Measurements from ENCODE around the gene ANKRD9. TPM values are rescaled to one million over a fixed set of nuclear protein-coding genes. Genes with fewer than 3 reads are reported as not detected.

ANKRD9 gene
- total RNA-seq, 1 experiment from 2014 or later = 29.8 TPM

- Mint-ChIP-seq H3K27me3 (ENCODE audit: low read depth) (no peaks in the 10 kb centered on the region), H3K36me3 (ENCODE audit: insufficient read depth in 1 of 3, low read depth in 3 of 3) (peaks cover 0 to 2% (median 0%) of the 10 kb centered on the region in 3 experiments; a peak in 3 of 7 replicates), H3K4me1 (no peaks in the 10 kb centered on the region), H3K27ac (no peak overlapping the region), H3K9me3 (no peaks in the 10 kb centered on the region), H3K4me3 (no peak overlapping the region)
- H2AK5ac ChIP-seq (ENCODE audit: insufficient read length, low read length) = no peak overlapping the region
- no peak overlapping the region for H3K14ac ChIP-seq (ENCODE audit: insufficient read depth, low read length)
- H3K56ac ChIP-seq (ENCODE audit: insufficient read length, low read depth, low read length) = no peak overlapping the region
- no peak overlapping the region for H2BK20ac ChIP-seq (ENCODE audit: low read depth, low read length, poor library complexity, severe bottlenecking)
- H3K23me2 ChIP-seq (ENCODE audit: insufficient read length, low read depth, low read length, poor library complexity, severe bottlenecking) = no peaks in the 10 kb centered on the region
- no peak overlapping the region for H3K18ac ChIP-seq (ENCODE audit: insufficient read length, low read depth, low read length)
- H3K9ac ChIP-seq (ENCODE audit: extremely low read depth, insufficient read length, low read length) = no peak overlapping the region
- H3K4me2 ChIP-seq (ENCODE audit: insufficient read depth, insufficient read length, low read length) = no peak overlapping the region
- H3K27me3 ChIP-seq (ENCODE audit: insufficient read depth, low read length) = no peaks in the 10 kb centered on the region
- no peaks in the 10 kb centered on the region for H3K9me3 ChIP-seq (ENCODE audit: control insufficient read depth, low read depth, low read length)
- H4K8ac ChIP-seq (replicated peaks; ENCODE audit: insufficient read length, low read depth, low read length) = no peak overlapping the region
- H4K91ac ChIP-seq (ENCODE audit: insufficient read length, low read depth, low read length) = no peak overlapping the region
- no peak overlapping the region for H3K27ac ChIP-seq (ENCODE audit: insufficient read length, low read depth, low read length)
- H4K5ac ChIP-seq (ENCODE audit: insufficient read length, low read depth, low read length) = no peak overlapping the region
- no peaks in the 10 kb centered on the region for H3K79me1 ChIP-seq (ENCODE audit: insufficient read depth, low read depth, low read length, poor library complexity, severe bottlenecking)
- no peak overlapping the region for H3T11ph ChIP-seq (ENCODE audit: low read length)
- no peak overlapping the region for H2BK120ac ChIP-seq (ENCODE audit: low read depth, low read length, poor library complexity, severe bottlenecking)
- no CpG with 5 or more reads among the region's 9 CpGs for WGBS (ENCODE audit: extremely low coverage, insufficient read length, low lambda C conversion rate)
- DNase-seq = no peak
- no peak overlapping the region for H3K23ac ChIP-seq (ENCODE audit: insufficient read length, low read depth, low read length)
- no peaks in the 10 kb centered on the region for H3K4me1 ChIP-seq (ENCODE audit: insufficient read depth, low read length)
- H3K79me2 ChIP-seq (ENCODE audit: insufficient read depth, low read length) = no peaks in the 10 kb centered on the region
- TF ChIP-seq CTCF (conservative IDR thresholded peaks at IDR 0.05) = no peak
- no peak overlapping the region; the same call in 1 of the 2 replicates for H2BK15ac ChIP-seq (ENCODE audit: low read depth, low read length)
- H2BK5ac ChIP-seq (ENCODE audit: insufficient read length, low read length) = no peak overlapping the region
- no peak overlapping the region for H3K4ac ChIP-seq (ENCODE audit: low read depth, low read length)
- H4K20me1 ChIP-seq (ENCODE audit: control insufficient read depth, insufficient read depth, insufficient read length) = no peaks in the 10 kb centered on the region
- no peak overlapping the region for H2BK12ac ChIP-seq (ENCODE audit: insufficient read length, low read depth, low read length)
- H2AFZ ChIP-seq (ENCODE audit: low read length) = no peak overlapping the region
Observed at GRCh38 chr14:102472791-102473150, 36.8 kb downstream of the ANKRD9 start.

Data from H9 (cell line).